Stomach (tissue), 9 donors: Measurements from ENCODE around the gene ATP5IF1. TPM values are rescaled to one million over a fixed set of nuclear protein-coding genes. Genes with fewer than 3 reads are reported as not detected.

Source experiments
- DNase-seq, 2 donors: peaks; one replicate each; pipeline versions ENCODE4 v3.0.0 to v3.0.0-alpha.2; 2013 to 2019
- H3K27ac ChIP-seq, 5 donors: fragments of 200-600 bp in 4 of 5; sonication (generic) in 4 of 5; one replicate each; pipeline ENCODE4 v1.5.1; 2013 to 2019; ENCODE audit warnings: mild to moderate bottlenecking in 1 of 5, moderate library complexity in 1 of 5
- H3K27me3 ChIP-seq, 3 donors: fragments of 200-600 bp; sonication (generic); one replicate each; pipeline ENCODE4 v1.5.1; 2017 to 2019; ENCODE audit warnings: mixed run types in 1 of 3
- H3K36me3 ChIP-seq, 4 donors: fragments of 200-600 bp; sonication (generic); 1 replicate in 3 of 4; 2 replicates in 1 of 4; pipeline ENCODE4 v1.5.1; 2016 to 2019
- H3K4me1 ChIP-seq, 4 donors: fragments of 200-600 bp; sonication (generic); one replicate each; pipeline ENCODE4 v1.5.1; 2016 to 2019
- H3K4me3 ChIP-seq, 4 donors: fragments of 200-600 bp; sonication (generic) in 3 of 4; one replicate each; pipeline ENCODE4 v1.5.1; 2016 to 2019; ENCODE audit warnings: mild to moderate bottlenecking in 1 of 4
- H3K9me3 ChIP-seq, 4 donors: fragments of 200-600 bp; sonication (generic); one replicate each; pipeline ENCODE4 v1.5.1; 2016 to 2019
- CTCF ChIP-seq, 7 experiments: fragments of 450-650 bp in 4 of 7; fragments of 200-600 bp in 3 of 7; sonication (generic) in 3 of 7; IDR thresholded peaks; one replicate each; pipeline ENCODE4 v1.5.1; 2016 to 2019; ENCODE audit warnings: antibody characterized with exemption in 7 of 7, control low read depth in 2 of 7, mild to moderate bottlenecking in 1 of 7
- EP300 ChIP-seq: sonication (generic); formaldehyde crosslinking; IDR thresholded peaks from one replicate; pipeline ENCODE4 v1.6.1; 2017; ENCODE audit warnings: antibody characterized with exemption
- POLR2A ChIP-seq, 4 donors: fragments of 450-650 bp; IDR thresholded peaks; one replicate each; pipeline ENCODE4 v1.6.1; 2016; ENCODE audit warnings: antibody characterized with exemption in 4 of 4, control low read depth in 2 of 4, mild to moderate bottlenecking in 1 of 4, moderate library complexity in 1 of 4
- POLR2AphosphoS5 ChIP-seq, 3 donors: sonication (generic); formaldehyde crosslinking; IDR thresholded peaks; one replicate each; pipeline ENCODE4 v1.6.1; 2016; ENCODE audit warnings: antibody characterized with exemption in 3 of 3
- WGBS, 5 donors: extraction: QIAGEN DNeasy Blood & Tissue Kit in 3 of 5; methylation state at CpG; one replicate each; pipeline versions ENCODE4 v1.1.5 to v1.1.7; 2013 to 2018; 5-methylcytosine and 5-hydroxymethylcytosine counted together
- intact Hi-C: fragments of 100-400 bp; cut with DNase I; formaldehyde crosslinking; loops from one replicate; pipeline ENCODE4 v1.15.1; 2023; ENCODE audit warnings: low total_unique reads
- polyA plus RNA-seq, 3 donors: library from polyadenylated mRNA; stranded (reverse); fragments of 200-250 nt; gene quantifications; one replicate each; pipeline ENCODE4 v1.2.3, GENCODE V29; 2013
- total RNA-seq, 5 donors: library from RNA; depleted of rRNA; stranded (reverse); fragments of >200 nt; gene quantifications; one replicate each; pipeline versions ENCODE4 v1.1.0 to v1.2.3, GENCODE V29; 2014 to 2016
- donor health status: healthy with polysubstance abuse.
- donor health status: Bipolar disorder and iron deficiency.
- donor health status: healthy.

The ATP5IF1 gene
- total and polyA plus RNA-seq, 8 donors, result 146 to 559 (median 530) TPM

- Histone ChIP-seq H3K27ac (no peak overlapping the region), H3K9me3 (no peaks in the 10 kb centered on the region), H3K4me3 (no peak overlapping the region), H3K36me3 (peaks cover 25 to 56% (median 49%) of the 10 kb centered on the region in 4 donors), H3K4me1 (peaks cover 0 to 27% (median 12%) of the 10 kb centered on the region in 4 donors), H3K27me3 (no peaks in the 10 kb centered on the region)
- WGBS, 5 donors, result 61 to 66% (median 64%) methylated on average over 2 of the region's 2 CpGs
- TF ChIP-seq POLR2A (IDR thresholded peaks at IDR 0.05) (no peak), POLR2AphosphoS5 (IDR thresholded peaks at IDR 0.05) (no peak), CTCF (IDR thresholded peaks at IDR 0.05) (no peak), EP300 (no peak)
- intact Hi-C loops, result loop anchor here (10.0 kb wide), 1 partner anchor 55 kb away; the partner anchor contains the start of gene MED18
- no peak for DNase-seq
These were observed 33.6 kb downstream of the ATP5IF1 start for GRCh38 chr1:28269529-28269928.

GRCh38 chr1:28272215-28272852 is 36.4 kb downstream of the ATP5IF1 start:
- H3K36me3 ChIP-seq, result peaks cover 28 to 84% (median 75%) of the 10 kb centered on the region in 4 donors
- no peaks in the 10 kb centered on the region for H3K27me3 ChIP-seq
- no peak overlapping the region for H3K27ac ChIP-seq
- 89 to 97% (median 93%) methylated on average over 11 to 20 of the region's 20 CpGs for WGBS, 5 donors
- H3K9me3 ChIP-seq, result no peaks in the 10 kb centered on the region
- intact Hi-C loops, result no loop called here
- H3K4me1 ChIP-seq, result peaks cover 0 to 4% (median under 1%) of the 10 kb centered on the region in 4 donors
- H3K4me3 ChIP-seq, result no peak overlapping the region
- no peak for DNase-seq
- TF ChIP-seq POLR2AphosphoS5 (IDR thresholded peaks at IDR 0.05) (no peak), POLR2A (IDR thresholded peaks at IDR 0.05) (no peak), EP300 (no peak), CTCF (IDR thresholded peaks at IDR 0.05) (no peak)

- Histone ChIP-seq H3K27me3 (no peaks in the 10 kb centered on the region), H3K4me3 (no peak overlapping the region), H3K4me1 (peaks cover 0 to 4% (median 0%) of the 10 kb centered on the region in 4 donors), H3K9me3 (no peaks in the 10 kb centered on the region), H3K27ac (no peak overlapping the region), H3K36me3 (peaks cover 35 to 94% (median 85%) of the 10 kb centered on the region in 4 donors)
- TF ChIP-seq EP300 (no peak), CTCF (IDR thresholded peaks at IDR 0.05) (no peak)
- 84 to 90% (median 87%) methylated on average over 17 of the region's 17 CpGs for WGBS, 5 donors
- intact Hi-C loops, result no loop called here
- DNase-seq, result no peak
These were observed 37.4 kb downstream of the ATP5IF1 start for GRCh38 chr1:28273216-28273860.

- no peak overlapping the region for H3K27ac ChIP-seq
- H3K36me3 ChIP-seq, result peaks cover 46 to 94% (median 93%) of the 10 kb centered on the region in 4 donors
- 89 to 99% (median 93%) methylated on average over 5 of the region's 5 CpGs for WGBS, 5 donors
- DNase-seq, result no peak
- H3K27me3 ChIP-seq, result no peaks in the 10 kb centered on the region
- H3K4me1 ChIP-seq, result peaks cover 0 to 8% (median 3%) of the 10 kb centered on the region in 4 donors
- intact Hi-C loops, result no loop called here
- TF ChIP-seq EP300 (no peak), POLR2A (IDR thresholded peaks at IDR 0.05) (no peak), CTCF (IDR thresholded peaks at IDR 0.05) (no peak), POLR2AphosphoS5 (IDR thresholded peaks at IDR 0.05) (no peak)
- H3K9me3 ChIP-seq, result no peaks in the 10 kb centered on the region
- H3K4me3 ChIP-seq, result no peak overlapping the region
These were observed 42.8 kb downstream of the ATP5IF1 start for GRCh38 chr1:28278763-28279162.
